NCI-H526 treated with DMSO at 0.1 percent for 48 hours (cell line): ENCODE results near the gene AUH.

Experiments
- DNase-seq: peaks from one replicate; lab custom pipeline; 2025; lab: John Stamatoyannopoulos, UW

Gene AUH

DNA sequence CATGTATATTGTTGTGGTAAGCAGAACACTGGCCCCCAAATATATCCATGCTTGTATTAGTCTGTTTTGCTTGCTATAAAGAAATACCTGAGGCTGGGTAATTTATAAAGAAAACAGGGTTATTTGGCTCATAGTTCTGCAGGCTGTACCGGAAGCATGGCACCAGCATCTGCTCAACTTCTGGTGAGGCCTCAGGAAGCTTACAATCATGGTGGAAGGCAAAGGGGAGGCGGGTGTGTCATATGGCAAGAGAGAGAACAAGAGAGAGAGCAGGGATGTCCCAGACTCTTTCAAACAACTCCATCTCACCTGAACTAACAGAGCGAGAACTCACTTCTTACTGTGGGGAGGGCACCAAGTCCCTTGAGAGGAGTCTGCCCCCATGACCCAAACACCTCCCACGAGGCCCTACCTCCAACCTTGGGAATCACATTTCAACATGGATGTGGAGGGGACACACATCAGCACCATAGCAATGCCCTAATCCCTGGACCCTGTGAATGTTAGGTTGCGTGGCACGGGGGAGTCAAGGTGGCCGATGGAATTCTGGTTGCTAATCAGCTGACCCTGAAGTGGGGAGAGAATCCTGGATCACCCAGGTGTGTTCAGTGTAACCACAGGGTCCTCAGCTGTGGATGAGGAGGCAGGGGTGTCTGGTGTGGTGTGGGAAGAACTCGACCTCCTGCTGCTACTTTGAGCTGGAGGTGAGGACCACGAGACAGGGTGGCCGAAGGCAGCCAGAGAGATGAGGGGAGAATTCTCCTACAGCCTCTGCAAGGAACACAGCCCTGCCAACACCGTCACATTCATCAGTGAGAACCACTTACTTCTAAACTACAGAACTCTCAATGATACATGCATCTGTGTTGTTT is 172.8 kb downstream of the AUH start:
- DNase-seq = no peak

DNA sequence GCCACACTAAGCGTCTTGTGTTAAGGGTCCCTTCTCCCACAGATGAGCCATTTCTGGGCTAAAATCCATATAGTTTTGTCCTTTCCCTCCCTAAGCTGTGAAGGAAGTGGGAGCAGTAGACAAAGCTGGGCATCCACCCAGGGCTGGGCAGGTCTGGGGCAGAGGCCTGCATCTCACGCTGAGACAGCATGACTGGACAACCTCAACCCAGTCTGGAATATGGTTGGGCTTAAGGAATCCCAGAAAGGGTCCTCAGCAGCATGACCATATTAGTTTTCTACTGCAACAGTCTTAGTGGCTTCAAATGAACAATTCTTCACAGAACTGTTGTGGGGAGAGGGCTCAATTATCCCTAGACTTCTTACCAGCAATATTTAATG is 173.8 kb downstream of the AUH start:
- DNase-seq = no peak

GRCh38 chr9:91187311-91187964 is 174.3 kb downstream of the AUH start:
- DNase-seq = no peak

GRCh38 chr9:91186632-91187108 is 175.0 kb downstream of the AUH start:
- DNase-seq = no peak

- DNase-seq = no peak
Observed at GRCh38 chr9:91185193-91185886, 176.4 kb downstream of the AUH start.

GRCh38 chr9:91182429-91183225 is 179.1 kb downstream of the AUH start:
- no peak for DNase-seq

- no peak for DNase-seq
Observed at GRCh38 chr9:91181541-91181940, 180.2 kb downstream of the AUH start.

DNA sequence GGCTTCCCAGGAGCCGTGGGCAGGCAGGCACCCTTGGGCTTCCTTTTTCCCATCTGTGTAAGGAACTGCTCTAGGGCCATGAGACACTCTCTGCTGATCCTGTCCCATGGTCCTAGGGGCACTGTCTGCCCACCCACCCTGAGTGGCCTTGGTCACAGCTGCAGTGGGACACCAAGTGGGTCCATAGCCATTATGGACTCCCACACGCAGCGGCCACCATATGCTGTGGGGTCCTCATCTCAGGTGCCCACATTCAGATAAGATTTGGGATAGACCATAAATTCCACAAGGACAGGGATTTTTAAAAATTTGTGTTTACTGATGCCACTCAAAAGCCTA is 180.8 kb downstream of the AUH start:
- no peak for DNase-seq

- DNase-seq = no peak
Observed at GRCh38 chr9:91180240-91180929, 181.3 kb downstream of the AUH start.

DNA sequence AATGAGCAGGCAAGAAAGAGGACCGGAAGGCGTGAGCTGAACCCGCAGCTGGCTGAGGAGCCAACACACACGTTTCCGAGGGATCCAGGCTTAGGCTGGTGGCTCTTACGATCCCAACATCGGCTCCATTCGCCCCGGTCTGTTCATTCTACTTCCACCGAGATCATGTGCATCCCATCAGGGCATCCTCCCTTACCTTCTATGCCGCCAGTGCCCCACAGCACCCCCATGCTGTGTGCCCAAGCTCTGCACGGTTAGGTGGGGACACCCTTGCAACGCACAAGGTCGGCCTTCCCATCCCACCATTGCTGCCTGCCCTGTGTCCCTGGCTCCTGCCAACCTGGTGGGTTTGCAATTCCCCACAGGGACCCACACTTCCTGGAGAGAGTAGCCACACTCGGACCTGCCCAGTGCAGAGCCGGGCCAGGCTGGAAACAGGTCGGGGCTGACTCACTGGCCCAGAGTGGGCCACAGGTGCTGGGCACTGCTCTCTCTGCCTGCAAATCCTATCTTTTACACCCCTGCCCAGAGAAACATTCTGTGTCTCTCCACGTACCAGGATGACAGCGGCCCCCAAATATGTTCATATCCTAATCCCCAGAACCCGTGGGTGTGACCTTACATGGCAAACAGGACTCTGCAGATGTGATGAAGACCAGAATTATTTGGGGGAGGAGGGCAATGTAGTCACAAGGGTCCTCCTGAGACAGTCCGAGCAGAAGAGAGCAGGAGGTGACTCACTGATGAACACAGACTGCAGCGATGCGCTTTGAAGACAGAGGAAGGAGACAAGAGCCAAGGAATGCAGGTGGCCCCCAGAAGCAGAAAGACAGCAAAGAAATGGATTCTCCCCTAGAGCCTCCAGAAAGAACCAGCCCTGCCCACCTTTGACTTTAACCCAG is 182.2 kb downstream of the AUH start:
- no peak for DNase-seq

DNA sequence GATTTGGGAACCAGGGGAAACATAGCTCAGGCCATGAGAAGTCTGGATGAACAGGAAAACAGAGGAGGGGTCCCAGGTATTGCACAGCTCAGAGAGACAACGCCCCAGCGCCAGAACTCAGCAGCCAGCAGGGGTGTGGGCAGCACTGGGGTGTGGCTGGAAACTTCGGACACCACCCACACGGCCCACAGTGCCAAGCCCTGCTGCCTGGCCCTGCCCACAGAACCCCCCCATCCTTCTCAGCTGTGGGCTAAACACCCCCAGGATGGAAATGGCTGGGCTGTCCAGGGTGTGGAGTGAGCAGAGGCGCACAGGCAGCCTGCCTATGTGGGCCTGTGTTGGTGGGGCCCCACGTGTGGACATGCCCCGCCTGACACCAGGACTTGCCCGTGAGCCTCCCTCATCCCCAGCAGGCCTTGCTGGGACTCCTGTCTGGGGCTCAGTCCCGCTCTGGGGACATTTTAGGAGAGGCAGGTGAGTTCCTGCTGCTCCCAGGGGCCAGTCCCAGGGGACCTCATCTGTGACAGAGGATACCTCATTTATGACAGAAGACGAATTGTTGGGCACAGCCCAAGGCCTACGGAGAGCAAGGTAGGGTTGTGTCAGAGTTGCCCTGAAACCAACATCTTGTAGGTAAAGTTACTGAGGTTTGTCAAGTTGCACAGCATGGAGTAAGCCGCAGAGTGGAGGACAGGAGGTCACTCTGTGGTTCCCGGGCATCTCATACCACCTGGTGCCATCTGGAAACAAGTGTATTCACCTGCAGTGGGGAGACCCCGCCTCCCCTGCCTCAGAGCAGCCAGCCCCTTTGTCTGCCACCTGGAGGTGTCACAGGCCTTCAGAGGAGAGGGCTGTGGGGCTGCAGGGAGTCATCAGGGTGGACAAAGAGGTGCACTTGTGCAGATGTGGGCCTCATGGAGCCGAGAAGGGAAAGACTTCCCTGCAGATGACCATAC is 183.2 kb downstream of the AUH start:
- DNase-seq = no peak

- no peak for DNase-seq
Observed at GRCh38 chr9:91177661-91178280, 183.9 kb downstream of the AUH start.

- no peak for DNase-seq
Observed at GRCh38 chr9:91177081-91177480, 184.6 kb downstream of the AUH start.

DNA sequence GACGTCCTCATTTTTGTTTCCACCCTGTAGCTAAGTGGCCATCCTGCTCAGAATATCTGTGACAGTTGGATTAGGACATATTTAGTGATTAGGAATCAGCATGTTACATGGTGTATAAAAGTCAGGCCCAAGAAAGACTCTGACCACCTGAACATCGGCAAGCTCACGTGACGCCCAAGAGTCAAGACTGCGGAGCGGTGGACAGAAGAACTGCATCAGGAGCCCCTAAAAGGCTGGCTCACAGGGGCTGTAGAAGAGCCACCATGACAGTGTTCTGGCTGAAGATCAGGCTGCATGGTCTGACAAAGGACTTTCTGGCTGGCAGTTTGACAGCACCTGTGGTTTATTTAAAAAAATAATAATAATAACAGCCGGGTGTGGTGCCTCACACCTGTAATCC is 185.3 kb downstream of the AUH start:
- DNase-seq = no peak

DNA sequence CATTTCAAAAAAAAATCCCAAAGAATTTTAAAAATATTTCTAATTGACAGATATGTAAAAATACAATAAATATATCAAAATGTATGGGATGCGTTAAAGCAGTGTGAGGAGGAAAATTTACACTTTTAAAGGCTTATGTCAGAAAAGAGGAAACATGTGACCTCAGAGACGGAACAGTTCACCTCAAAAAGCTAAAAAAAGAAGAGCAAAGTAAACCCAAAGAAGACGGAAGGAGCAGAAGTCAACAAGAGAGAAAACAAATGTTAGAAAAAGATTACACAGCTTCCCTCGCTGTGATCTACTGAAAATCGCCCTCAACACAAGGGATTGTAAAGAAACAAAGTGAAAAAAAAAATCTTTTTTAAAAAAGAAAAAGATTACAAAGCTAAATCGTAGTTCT is 186.9 kb downstream of the AUH start:
- no peak for DNase-seq

DNA sequence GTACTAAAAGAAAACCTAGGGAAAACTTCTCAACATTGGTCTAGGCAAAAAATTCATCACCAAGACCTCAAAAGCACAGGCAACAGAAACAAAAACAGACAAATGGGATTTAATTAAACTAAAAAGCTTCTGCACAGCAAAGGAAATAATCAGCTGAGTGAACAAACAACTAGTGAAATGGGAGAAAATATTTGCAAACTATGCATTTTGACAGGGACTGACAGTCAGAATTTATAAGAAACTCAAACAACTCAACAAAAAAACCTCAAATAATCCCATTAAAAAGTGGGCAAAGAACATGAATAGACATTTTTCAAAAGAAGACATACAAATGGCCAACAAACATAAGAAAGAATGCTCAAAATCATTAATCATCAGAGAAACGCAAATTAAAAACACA is 189.4 kb downstream of the AUH start:
- DNase-seq = no peak

DNA sequence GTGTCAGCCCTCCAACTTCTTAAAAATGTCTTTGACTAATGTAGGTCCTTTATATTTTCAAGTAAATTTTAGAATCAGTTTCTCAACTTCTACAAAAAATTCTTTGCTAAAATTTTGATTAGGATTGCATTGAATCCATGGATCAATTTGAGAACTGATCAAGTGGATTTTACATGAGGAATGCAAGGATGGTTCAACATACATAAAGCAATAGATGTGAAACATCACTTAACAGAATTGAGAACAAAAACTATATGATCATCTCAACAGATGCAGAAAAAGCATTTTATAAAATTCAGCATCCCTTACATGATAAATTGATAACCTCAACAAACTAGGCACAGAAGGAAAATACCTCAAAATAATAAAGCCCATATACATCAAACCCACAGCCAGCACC is 190.8 kb downstream of the AUH start:
- DNase-seq = no peak

DNA sequence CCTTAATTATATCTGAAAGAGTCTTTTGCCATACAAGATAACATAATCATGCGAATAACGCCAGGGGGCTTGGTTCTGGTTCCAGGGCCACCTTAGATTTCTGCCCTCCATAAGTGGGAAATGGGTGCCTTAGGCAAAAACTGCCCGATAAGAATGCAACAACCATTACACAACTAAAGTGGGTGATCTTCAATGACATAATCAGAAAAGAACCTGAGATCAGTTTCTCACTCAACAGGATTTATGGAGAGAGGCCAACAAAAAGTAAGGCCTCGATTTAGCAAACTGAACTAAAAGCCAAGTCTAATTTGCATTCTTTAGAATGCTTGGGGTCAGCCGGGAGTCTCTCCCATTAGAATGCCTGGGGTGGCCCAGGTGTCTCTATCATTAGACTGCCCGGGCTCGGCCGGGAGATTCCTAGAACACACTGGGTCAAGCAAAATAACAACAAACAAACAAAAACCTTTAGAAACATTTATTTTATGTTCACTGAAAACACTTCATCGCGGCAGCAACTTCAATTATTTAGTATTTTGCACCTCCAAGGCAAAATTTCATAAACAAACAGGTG is 194.8 kb downstream of the AUH start:
- no peak for DNase-seq
